HS-27A (cell line): Measurements from ENCODE around the gene ZBTB9.
A peak's percentile ranks its signal among the peaks of the same experiment; 100 is the strongest.

Source experiments
- DNase-seq: peaks from one replicate; pipeline ENCODE4 v3.0.0-alpha.2; 2012; ENCODE audit warnings: low read depth, missing footprints

ZBTB9 gene

GRCh38 chr6:33454009-33454946, at the start of gene ZBTB9:
TSS of gene ZBTB9 (plus strand) at chr6:33454576. CDS start at chr6:33455101, 525 bp downstream.
- peak; percentile 89 for DNase-seq

GRCh38 chr6:33404884-33405283, 49.5 kb upstream of the ZBTB9 start:
- no peak for DNase-seq

- DNase-seq = no peak
These were observed 48.9 kb upstream of the ZBTB9 start for GRCh38 chr6:33405386-33405940.

GRCh38 chr6:33406126-33406525, 48.2 kb upstream of the ZBTB9 start:
- DNase-seq = no peak

- no peak for DNase-seq
These were observed 47.2 kb upstream of the ZBTB9 start for GRCh38 chr6:33407132-33407718.

GRCh38 chr6:33410050-33410710, 44.2 kb upstream of the ZBTB9 start:
- peak; percentile 93 for DNase-seq

- DNase-seq = no peak
These were observed 43.4 kb upstream of the ZBTB9 start, which contains the start of gene PHF1 for GRCh38 chr6:33410711-33411631. TSS of gene PHF1 (plus strand) at chr6:33411014. CDS start at chr6:33412264, 1,250 bp downstream.

- DNase-seq = no peak
These were observed 42.8 kb upstream of the ZBTB9 start for GRCh38 chr6:33411632-33412005.

GRCh38 chr6:33412140-33413009, 42.0 kb upstream of the ZBTB9 start:
- no peak for DNase-seq

- no peak for DNase-seq
These were observed 40.9 kb upstream of the ZBTB9 start for GRCh38 chr6:33413241-33414120.

GRCh38 chr6:33414592-33415271, 39.6 kb upstream of the ZBTB9 start:
- no peak for DNase-seq

- no peak for DNase-seq
These were observed 38.5 kb upstream of the ZBTB9 start for GRCh38 chr6:33415831-33416230.

GRCh38 chr6:33416386-33417127, 37.8 kb upstream of the ZBTB9 start:
- no peak for DNase-seq

- peak; percentile 85 for DNase-seq
These were observed 37.1 kb upstream of the ZBTB9 start for GRCh38 chr6:33417128-33417902.

GRCh38 chr6:33417903-33418689, 36.3 kb upstream of the ZBTB9 start, which contains the start of gene CUTA:
TSS of gene CUTA (minus strand) at chr6:33418107. CDS start at chr6:33418000, 107 bp downstream.
- DNase-seq = peak; percentile 99

- DNase-seq = no peak
These were observed 35.6 kb upstream of the ZBTB9 start for GRCh38 chr6:33418690-33419291.
